ENCODE measurements around the gene HOXA2.

DNA sequence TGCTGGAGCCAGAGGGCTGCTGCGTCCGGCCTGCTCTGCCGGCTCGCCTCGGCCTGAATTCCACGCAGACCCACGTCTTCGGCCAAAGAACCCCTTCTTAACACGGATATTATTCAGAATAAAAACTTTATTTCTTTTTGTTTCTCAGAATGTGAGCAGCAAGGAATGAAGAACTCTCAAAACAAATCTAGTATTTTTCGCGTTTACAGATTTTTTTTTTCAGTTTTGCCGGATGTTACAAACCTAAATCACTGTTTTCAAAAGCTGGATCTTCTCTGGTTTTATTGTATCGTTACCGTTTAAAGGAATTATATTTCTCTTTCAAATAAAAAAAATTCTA lies 4.4 kb upstream of the HOXA2 start:
- no peak for TF ChIP-seq CTCF (IDR thresholded peaks at IDR 0.05 in 4 of 5, conservative IDR thresholded peaks at IDR 0.05 in 1 of 5)
- no peak for TF ChIP-seq POLR2A (IDR thresholded peaks at IDR 0.05)

Data from gastrocnemius medialis (tissue), 4 donors.